Stomach smooth muscle (tissue), 2 donors: ENCODE data around the gene EPHB1.

Source experiments
- H3K27ac ChIP-seq: one replicate; pipeline ENCODE4 v1.7.0; 2013; ENCODE audit warnings: mild to moderate bottlenecking, low read length, inconsistent platforms
- H3K27me3 ChIP-seq, 2 donors: one replicate each; pipeline ENCODE4 v1.7.0; 2013; ENCODE audit warnings: low read length in 2 of 2; ENCODE audit not compliant: insufficient read depth in 2 of 2, control insufficient read depth in 1 of 2
- H3K36me3 ChIP-seq, 2 donors: one replicate each; pipeline ENCODE4 v1.7.0; 2013; ENCODE audit warnings: low read length in 2 of 2; ENCODE audit not compliant: control insufficient read depth in 2 of 2, insufficient read depth in 2 of 2
- H3K4me1 ChIP-seq: one replicate; pipeline ENCODE4 v1.7.0; 2013; ENCODE audit warnings: low read length; ENCODE audit not compliant: control insufficient read depth, insufficient read depth
- H3K4me3 ChIP-seq, 2 donors: one replicate each; pipeline ENCODE4 v1.7.0; 2013; ENCODE audit warnings: low read length in 2 of 2
- H3K9ac ChIP-seq, 2 donors: one replicate each; pipeline ENCODE4 v1.7.0; 2013; ENCODE audit warnings: low read length in 2 of 2, mild to moderate bottlenecking in 1 of 2
- H3K9me3 ChIP-seq, 2 donors: one replicate each; pipeline ENCODE4 v1.7.0; 2013; ENCODE audit warnings: low read length in 2 of 2; ENCODE audit not compliant: control insufficient read depth in 2 of 2
- donor health status: healthy.
- donor health status: Pancreatic carcinoma.

EPHB1 gene

GRCh38 chr3:135136361-135137100, 341.5 kb downstream of the EPHB1 start:
- Histone ChIP-seq H3K9ac (no peak overlapping the region), H3K27me3 (peaks cover 0 to 2% of the 10 kb centered on the region in 2 donors), H3K4me3 (no peak overlapping the region), H3K9me3 (no peaks in the 10 kb centered on the region), H3K36me3 (no peaks in the 10 kb centered on the region), H3K4me1 (no peaks in the 10 kb centered on the region), H3K27ac (no peak overlapping the region)

DNA sequence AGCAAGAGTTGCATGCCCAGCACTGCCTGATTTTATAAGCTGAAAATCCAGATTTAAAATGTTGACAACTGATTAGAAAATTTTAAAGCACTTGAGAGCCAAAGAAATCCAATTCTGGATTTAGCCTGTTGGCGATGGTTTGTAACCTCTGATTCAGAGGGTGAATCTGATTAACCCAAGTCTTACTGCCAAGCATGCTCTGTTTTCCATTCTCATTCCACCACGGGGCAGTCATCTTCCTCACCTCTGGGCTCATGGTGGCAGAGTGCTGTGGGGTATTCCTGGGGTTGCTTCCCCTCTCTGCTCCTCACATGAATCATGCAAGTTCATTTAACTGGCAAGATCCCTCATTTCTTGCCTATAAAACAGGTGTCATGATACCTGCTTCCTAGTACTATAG, 342.2 kb downstream of the EPHB1 start:
- Histone ChIP-seq H3K9me3 (no peaks in the 10 kb centered on the region), H3K27me3 (peaks cover 0 to 2% of the 10 kb centered on the region in 2 donors), H3K4me1 (no peaks in the 10 kb centered on the region), H3K4me3 (no peak overlapping the region), H3K36me3 (no peaks in the 10 kb centered on the region), H3K27ac (no peak overlapping the region), H3K9ac (no peak overlapping the region)

DNA sequence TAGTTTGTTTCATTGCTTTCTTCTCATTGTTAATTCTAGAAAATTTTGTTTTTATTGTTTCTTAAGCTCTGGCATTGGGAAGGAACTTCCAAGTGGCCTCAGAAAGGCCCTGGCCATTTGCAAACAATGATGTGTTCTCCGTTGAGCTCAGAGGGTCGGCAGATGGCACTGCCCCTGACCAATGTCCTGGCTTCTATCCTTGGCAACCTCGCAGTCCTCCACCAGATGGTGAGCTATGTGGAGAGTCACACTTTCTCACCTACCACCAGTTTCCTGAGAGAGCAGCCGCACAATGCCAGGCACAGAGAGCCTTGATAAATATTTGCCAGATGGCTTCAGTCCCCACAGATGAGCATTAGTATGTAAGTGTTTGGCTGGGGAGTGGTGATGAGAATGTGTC, 343.7 kb downstream of the EPHB1 start:
- Histone ChIP-seq H3K9me3 (no peaks in the 10 kb centered on the region), H3K27ac (no peak overlapping the region), H3K9ac (no peak overlapping the region), H3K4me3 (no peak overlapping the region), H3K27me3 (peaks cover 0 to 2% of the 10 kb centered on the region in 2 donors), H3K36me3 (no peaks in the 10 kb centered on the region), H3K4me1 (no peaks in the 10 kb centered on the region)

- Histone ChIP-seq H3K4me3 (no peak overlapping the region), H3K27me3 (no peaks in the 10 kb centered on the region), H3K9ac (no peak overlapping the region), H3K9me3 (no peaks in the 10 kb centered on the region), H3K36me3 (no peaks in the 10 kb centered on the region), H3K4me1 (no peaks in the 10 kb centered on the region), H3K27ac (no peak overlapping the region)
Observed at GRCh38 chr3:135140591-135140990, 345.5 kb downstream of the EPHB1 start.

DNA sequence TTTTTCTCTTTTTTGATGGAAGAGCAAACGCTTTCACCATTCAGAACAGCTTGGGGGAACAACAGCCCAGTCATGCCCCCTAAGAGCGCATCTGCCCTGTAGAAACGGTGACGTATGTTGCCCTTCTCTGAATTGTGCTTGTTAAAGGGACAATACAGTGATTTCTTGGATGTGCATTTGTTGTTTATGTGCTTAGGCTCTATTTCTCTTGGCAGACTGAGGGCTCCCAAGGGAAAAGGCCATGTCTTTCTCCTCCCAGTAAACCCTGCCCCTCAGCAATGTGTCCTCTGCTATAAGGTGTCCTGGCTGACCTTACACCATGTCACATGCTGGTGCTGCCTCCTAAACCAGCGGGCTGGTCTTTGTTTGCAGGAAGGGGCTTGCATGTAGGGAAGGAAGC, 346.1 kb downstream of the EPHB1 start:
- Histone ChIP-seq H3K9me3 (no peaks in the 10 kb centered on the region), H3K4me1 (no peaks in the 10 kb centered on the region), H3K36me3 (no peaks in the 10 kb centered on the region), H3K4me3 (no peak overlapping the region), H3K27ac (no peak overlapping the region), H3K9ac (no peak overlapping the region), H3K27me3 (no peaks in the 10 kb centered on the region)

DNA sequence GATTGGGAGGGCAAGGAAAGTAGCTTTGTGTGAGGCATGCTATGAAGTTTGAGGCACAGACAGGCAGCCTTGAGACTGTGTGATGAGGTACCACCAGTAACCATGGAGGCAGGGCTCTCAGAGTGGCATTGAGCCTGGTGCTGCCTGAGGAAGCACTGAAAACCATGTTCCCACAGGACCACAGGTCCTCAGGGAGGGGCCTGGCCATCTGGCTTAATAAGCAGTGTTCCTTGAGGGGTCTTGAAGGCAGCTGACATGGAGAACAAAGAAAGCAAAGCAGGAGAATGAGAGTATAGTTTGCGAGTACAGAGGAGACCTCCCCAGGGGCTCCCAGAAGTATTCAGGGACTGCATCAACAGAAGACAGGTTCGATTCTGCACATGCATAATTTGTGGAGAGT, 346.6 kb downstream of the EPHB1 start:
- no peaks in the 10 kb centered on the region for H3K4me1 ChIP-seq
- no peak overlapping the region for H3K27ac ChIP-seq
- no peak overlapping the region for H3K9ac ChIP-seq
- H3K27me3 ChIP-seq: no peaks in the 10 kb centered on the region
- no peaks in the 10 kb centered on the region for H3K36me3 ChIP-seq
- H3K9me3 ChIP-seq: no peaks in the 10 kb centered on the region
- no peak overlapping the region for H3K4me3 ChIP-seq

- H3K9me3 ChIP-seq: no peaks in the 10 kb centered on the region
- no peak overlapping the region for H3K27ac ChIP-seq
- no peaks in the 10 kb centered on the region for H3K27me3 ChIP-seq
- H3K4me3 ChIP-seq: no peak overlapping the region
- no peak overlapping the region for H3K9ac ChIP-seq
- H3K36me3 ChIP-seq: no peaks in the 10 kb centered on the region
- no peaks in the 10 kb centered on the region for H3K4me1 ChIP-seq
Observed at GRCh38 chr3:135142530-135142929, 347.5 kb downstream of the EPHB1 start.

GRCh38 chr3:135143474-135143873, 348.4 kb downstream of the EPHB1 start:
- no peak overlapping the region for H3K4me3 ChIP-seq
- H3K9me3 ChIP-seq: no peaks in the 10 kb centered on the region
- no peaks in the 10 kb centered on the region for H3K4me1 ChIP-seq
- H3K27me3 ChIP-seq: no peaks in the 10 kb centered on the region
- no peak overlapping the region for H3K27ac ChIP-seq
- H3K36me3 ChIP-seq: no peaks in the 10 kb centered on the region
- no peak overlapping the region for H3K9ac ChIP-seq

GRCh38 chr3:135145581-135145980, 350.5 kb downstream of the EPHB1 start:
- no peaks in the 10 kb centered on the region for H3K27me3 ChIP-seq
- H3K9ac ChIP-seq: no peak overlapping the region
- H3K9me3 ChIP-seq: no peaks in the 10 kb centered on the region
- no peak overlapping the region for H3K4me3 ChIP-seq
- no peaks in the 10 kb centered on the region for H3K36me3 ChIP-seq
- no peak overlapping the region for H3K27ac ChIP-seq
- no peaks in the 10 kb centered on the region for H3K4me1 ChIP-seq

DNA sequence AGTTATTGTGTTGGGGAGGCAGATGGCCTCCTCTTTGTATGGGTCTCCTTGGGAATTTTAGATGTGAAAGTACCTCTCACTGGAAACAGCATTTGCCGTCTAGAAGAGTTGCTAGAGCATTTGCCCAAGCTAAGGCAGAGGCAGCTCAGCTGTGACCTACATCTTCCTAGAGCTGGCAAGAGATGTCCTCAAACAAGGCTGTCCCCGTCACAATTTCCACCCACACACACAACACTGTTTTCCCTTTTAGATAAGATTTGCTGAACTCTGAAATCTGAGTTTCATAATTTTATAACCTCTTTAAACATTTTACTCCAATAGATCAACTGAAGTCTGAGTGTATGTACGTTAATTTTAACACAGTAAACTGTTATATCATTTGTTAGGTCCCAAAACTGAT, 352.6 kb downstream of the EPHB1 start:
- Histone ChIP-seq H3K4me3 (no peak overlapping the region), H3K27me3 (no peaks in the 10 kb centered on the region), H3K36me3 (no peaks in the 10 kb centered on the region), H3K9me3 (no peaks in the 10 kb centered on the region), H3K9ac (no peak overlapping the region), H3K27ac (no peak overlapping the region), H3K4me1 (no peaks in the 10 kb centered on the region)

- no peaks in the 10 kb centered on the region for H3K36me3 ChIP-seq
- H3K4me3 ChIP-seq: no peak overlapping the region
- no peaks in the 10 kb centered on the region for H3K9me3 ChIP-seq
- no peak overlapping the region for H3K9ac ChIP-seq
- H3K4me1 ChIP-seq: no peaks in the 10 kb centered on the region
- no peak overlapping the region for H3K27ac ChIP-seq
- H3K27me3 ChIP-seq: no peaks in the 10 kb centered on the region
Observed at GRCh38 chr3:135148398-135149020, 353.4 kb downstream of the EPHB1 start.
